HG03378 (cell line): Measurements from ENCODE around the gene KCNAB1.
A peak's percentile ranks its signal among the peaks of the same experiment; 100 is the strongest.

Source experiments
- ATAC-seq: cut with Tn5 transposase; IDR thresholded peaks from one replicate; pipeline ENCODE4 v1.9.1; 2021; ENCODE audit warnings: mild to moderate bottlenecking, moderate library complexity; ENCODE audit not compliant: unreplicated experiment

The KCNAB1 gene

GRCh38 chr3:156443079-156443478 is 322.7 kb downstream of the KCNAB1 start:
- ATAC-seq, result no peak

DNA sequence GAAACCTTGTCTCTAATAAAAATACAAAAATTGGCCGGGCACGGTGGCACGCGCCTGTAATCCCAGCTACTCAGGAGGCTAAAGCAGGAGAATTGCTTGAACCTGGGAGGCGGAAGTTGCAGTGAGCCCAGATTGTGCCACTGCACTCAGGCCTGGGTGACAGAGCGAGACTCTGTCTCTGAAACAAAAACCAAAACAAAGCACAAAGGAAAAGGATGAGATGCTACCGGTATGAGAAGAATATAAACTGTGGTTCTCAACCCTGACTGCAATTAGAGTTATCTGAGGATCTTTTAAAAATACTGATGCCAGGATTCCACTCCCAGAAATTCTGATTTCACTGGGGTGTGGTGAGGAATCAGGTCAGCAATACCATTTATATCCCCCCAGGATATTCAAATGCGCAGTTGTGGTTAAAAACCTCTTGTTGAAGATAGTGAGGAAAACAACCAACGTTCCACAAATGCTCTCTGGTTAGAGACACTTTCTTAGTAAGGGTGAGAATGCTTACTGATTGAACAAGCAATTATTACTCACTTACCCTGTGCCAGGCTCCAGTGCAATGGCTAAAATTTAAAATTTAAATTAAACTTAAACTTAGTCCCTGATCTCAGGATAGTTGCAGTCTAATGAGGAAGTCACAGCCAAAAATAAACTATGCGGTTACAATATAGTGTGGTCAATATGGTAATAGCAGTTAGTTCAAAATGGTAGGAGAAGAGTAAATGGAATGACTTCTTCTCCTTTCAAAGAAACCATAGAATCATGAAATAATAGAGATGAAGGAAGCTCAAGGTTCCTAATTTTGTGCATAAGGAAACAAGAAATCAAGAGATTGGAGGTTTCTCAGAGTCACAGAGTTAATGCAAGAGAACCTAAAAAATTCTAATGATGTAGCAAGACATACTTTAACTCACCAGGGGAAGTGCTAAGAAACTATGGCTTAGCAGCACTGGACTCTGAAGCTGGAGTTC is 325.0 kb downstream of the KCNAB1 start:
- no peak for ATAC-seq

GRCh38 chr3:156448300-156448699 is 327.9 kb downstream of the KCNAB1 start:
- ATAC-seq, result peak; percentile 67

GRCh38 chr3:156449710-156450574 is 329.6 kb downstream of the KCNAB1 start:
- peak; percentile 64 for ATAC-seq

DNA sequence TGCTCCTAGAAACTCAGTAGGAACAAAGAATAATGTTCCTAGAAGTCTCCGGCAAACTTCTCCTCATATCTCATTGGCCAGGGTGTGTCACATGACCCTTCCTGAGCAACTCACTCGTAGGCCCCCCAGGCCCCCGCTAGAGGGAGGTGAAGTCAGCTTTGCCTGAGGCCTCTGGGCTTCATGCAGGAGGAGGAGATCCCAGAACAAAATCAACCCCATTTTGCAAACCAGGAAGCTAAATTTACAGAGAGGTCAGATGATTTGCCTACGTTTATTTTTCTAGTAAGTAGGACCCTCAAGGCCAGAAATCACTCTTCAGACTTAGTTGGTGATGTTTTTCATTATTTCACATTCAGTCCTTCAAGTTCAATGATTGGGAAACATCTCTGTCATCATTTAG is 335.5 kb downstream of the KCNAB1 start:
- ATAC-seq, result no peak

- ATAC-seq, result no peak
These were observed 336.4 kb downstream of the KCNAB1 start for GRCh38 chr3:156456771-156457224.

DNA sequence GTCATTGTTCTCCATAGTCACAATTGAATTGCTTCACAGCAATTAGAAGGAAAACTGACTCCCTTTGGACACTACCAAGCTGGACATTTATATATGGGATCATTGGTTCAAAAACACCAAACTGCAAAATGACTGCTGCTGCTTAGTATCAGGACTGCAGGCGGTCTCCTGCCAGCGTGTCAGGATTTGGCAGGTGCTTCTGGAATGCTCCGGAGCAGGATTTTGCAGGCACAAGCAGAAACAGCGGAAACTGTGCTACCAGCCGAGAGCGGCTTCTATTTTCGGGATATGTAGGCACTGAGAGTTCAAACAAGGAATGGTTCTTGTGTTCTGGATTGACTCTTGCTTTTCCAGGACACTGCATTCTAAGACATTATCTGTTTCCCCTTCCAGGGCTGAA is 339.1 kb downstream of the KCNAB1 start:
- ATAC-seq, result no peak

DNA sequence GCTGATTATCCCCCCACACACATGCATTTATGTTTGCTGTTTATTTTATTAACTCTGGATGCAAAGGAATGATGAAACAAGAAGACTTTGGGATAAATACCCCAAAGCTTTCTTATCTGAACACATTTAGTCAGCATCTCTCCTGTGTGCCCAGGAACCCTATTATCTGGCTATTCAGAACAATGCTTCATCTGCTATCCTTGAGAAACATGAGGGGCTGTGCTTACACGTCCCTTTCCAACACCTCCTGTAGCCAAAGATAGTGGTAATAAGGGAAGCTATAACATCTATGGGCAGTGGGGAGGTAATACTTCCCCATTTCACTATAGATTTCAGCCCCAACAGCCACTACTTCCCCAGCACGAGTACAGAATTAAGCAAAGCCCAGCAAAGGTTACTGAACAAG is 339.8 kb downstream of the KCNAB1 start:
- ATAC-seq, result peak; percentile 53

DNA sequence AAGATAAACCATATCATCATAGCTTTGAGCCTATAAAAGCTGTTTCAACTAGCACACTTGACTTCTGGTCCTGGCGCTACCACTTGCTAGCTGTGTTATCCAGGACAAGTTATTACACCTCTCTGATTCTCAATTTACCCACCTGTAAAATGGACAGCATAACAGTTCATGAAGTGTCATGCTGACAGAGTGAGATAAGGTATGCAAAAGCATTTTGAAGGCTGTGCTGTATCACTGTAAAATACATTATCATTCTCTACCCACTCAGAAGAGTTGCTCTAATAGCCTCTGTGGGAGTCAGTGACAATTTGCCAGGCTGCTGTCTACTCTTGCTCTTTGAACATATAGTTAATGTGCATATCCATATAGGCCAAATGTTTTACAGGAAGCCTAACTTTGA is 341.5 kb downstream of the KCNAB1 start:
- no peak for ATAC-seq

DNA sequence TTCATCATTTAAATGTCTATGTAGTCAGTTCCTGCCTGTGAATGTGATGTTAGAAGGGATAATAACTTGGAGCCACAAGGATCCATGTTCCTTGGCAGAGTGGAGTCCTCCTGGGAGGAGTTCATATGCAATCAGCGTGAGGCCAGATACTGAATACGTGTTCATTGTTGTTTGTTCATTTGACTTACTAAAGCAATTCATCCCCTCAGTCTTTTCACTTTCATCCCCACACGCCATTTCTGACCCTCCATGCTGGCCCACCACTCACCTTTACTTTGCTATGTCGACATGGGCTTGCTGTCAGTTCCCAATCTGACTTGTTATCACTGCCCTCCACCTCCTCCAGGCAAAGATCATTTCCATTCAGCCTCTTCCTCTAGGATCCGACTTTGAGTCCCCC is 342.7 kb downstream of the KCNAB1 start:
- ATAC-seq, result no peak

GRCh38 chr3:156465194-156465593 is 344.8 kb downstream of the KCNAB1 start:
- ATAC-seq, result no peak

DNA sequence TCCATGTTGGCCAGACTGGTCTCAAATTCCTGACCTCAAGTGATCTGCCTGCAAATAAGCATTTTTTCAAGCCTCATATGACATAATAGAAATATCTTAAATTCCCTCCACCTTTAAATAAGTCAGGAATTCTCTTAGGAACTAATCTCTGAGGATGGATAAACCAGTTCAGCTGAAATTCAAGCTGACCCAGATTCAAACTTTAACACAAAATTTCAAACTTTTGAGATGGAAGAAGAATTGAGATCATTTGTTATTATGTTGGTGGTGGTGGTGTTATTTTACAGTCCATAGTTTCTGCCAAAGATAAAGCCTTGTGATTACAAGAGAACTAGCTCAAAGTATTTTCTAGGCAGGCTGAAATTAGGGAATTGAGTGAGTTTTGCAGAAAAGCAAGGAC is 349.1 kb downstream of the KCNAB1 start:
- ATAC-seq, result no peak

DNA sequence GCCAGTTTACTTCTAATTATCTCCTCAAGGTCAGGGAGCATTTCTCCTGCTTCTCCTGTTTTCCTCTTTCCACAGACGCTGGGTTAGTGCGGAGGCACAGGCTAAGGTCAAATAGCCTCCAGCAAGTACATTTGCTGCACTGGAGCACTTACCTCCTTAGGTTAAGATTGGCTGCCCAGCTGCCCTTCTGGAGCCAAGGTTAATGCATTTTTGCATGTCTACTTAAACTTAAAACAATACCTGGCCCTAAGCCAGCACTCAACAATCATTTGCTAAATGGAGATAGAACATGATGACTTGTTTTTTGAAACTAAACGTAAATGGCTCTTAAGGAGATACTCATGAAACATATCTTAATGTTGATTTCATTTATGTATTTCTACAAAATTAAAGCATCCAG is 351.1 kb downstream of the KCNAB1 start:
- no peak for ATAC-seq

DNA sequence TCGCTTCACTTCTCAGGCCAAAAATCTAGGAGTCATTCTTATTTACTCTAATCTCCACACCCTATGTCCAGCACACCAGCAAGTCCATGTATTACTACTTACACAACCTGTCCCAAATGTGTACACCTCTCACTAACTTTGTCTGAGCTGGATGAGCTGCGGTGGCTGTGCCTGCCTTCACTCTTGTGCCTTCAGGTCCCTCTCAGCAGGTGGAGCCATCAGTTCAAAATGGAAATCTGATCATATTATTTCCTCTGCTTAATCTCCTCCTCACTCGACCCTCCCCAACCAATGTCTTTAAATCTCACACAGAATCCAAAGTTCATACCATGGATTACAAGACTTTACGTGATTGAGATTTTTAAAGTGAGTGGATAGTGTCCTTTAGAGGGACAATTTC is 351.8 kb downstream of the KCNAB1 start:
- no peak for ATAC-seq

GRCh38 chr3:156472684-156473083 is 352.3 kb downstream of the KCNAB1 start:
- no peak for ATAC-seq

DNA sequence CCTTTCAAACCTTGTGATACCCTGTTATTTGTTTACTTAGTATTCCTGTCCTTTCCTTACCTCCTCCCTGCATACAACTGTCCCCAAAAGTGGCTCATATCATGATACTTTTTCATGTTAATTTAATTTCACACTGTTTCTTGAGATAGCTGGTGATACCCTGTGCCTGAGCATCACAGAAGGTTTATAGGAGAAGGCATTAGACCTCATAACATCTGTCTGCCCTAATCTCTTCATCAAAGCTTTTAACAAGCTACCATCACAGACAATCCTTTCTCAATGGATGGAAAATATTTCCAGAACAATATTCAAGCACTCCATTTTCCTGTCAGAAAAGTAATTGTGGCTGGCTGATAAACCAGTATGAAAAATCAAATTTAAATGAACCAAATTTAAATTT is 353.0 kb downstream of the KCNAB1 start:
- no peak for ATAC-seq

GRCh38 chr3:156474560-156475389 is 354.4 kb downstream of the KCNAB1 start:
- no peak for ATAC-seq

DNA sequence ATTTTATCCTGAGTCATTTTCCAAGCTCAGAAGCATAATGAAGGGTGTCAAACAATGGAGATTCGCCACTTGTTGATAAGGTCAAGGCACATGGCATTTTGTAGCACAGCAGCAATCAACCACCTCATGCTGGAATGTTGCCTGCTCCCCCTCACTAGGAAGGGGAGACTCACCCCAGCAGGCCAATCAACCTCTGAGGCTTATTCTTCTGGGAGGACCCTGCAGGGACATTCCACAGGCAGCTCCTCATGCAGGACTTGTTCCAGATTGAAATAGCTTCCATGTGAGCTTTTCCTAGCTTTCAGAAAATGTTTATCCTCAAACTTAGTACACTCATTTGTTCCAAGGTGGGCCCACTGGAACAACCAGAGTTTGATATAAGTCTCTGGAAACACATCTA is 356.9 kb downstream of the KCNAB1 start:
- ATAC-seq, result no peak

DNA sequence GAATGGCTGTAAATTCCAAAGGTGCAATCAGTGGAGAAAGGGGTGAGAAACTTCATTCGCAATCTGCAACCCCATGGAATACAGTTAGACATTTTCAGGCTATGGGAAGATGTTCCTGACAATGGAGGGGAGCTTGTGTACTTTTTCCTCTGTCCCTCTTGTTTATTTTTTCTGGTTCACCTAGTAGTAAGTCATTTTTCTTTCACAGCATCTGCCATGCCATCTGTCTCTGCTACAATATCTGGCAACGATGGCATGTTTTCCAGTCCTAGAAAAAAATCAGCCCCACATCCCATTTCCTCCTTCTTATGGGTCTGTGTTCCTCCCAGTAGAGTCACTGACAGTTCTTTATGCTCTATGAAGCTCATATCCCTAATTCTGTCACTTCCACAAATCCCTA is 358.5 kb downstream of the KCNAB1 start:
- ATAC-seq, result no peak

- no peak for ATAC-seq
These were observed 359.2 kb downstream of the KCNAB1 start for GRCh38 chr3:156479604-156480003.

- no peak for ATAC-seq
These were observed 360.6 kb downstream of the KCNAB1 start for GRCh38 chr3:156480949-156481348.
